Hindlimb muscle (tissue), 1 donor: ENCODE results near the gene LSMEM2. TPM values are rescaled to one million over a fixed set of nuclear protein-coding genes. Genes with fewer than 3 reads are reported as not detected.
"Not testable (repeated sequence)": the region's sequence is repeated elsewhere in the genome, so short reads cannot be mapped to it uniquely, and the experiment has no call there.

Experiments
- DNase-seq: peaks from one replicate; pipeline ENCODE4 v3.0.0-alpha.2; 2013
- polyA plus RNA-seq: library from polyadenylated mRNA; unstranded; fragments of 120-200 nt; gene quantifications from one replicate; pipeline ENCODE4 v1.2.1, GENCODE V29; 2013; ENCODE audit not compliant: insufficient read length

Gene LSMEM2
- polyA plus RNA-seq, 1 donor: 35.9 TPM

- no peak for DNase-seq
Observed at GRCh38 chr3:50266017-50266416, 12.9 kb upstream of the LSMEM2 start.

- no peak for DNase-seq
Observed at GRCh38 chr3:50266836-50267235, 12.1 kb upstream of the LSMEM2 start.

GRCh38 chr3:50267280-50267913 is 11.5 kb upstream of the LSMEM2 start:
- peak; percentile 71 for DNase-seq

- DNase-seq: no peak
Observed at GRCh38 chr3:50268276-50268675, 10.6 kb upstream of the LSMEM2 start.

GRCh38 chr3:50268703-50269451 is 10.0 kb upstream of the LSMEM2 start, which contains the start of gene SEMA3B:
Gene SEMA3B (plus strand): TSS chr3:50269147. CDS start chr3:50269241, 94 bp downstream.
- no peak for DNase-seq

- no peak for DNase-seq
Observed at GRCh38 chr3:50269460-50269859, 9.4 kb upstream of the LSMEM2 start.

GRCh38 chr3:50269977-50270413 is 8.9 kb upstream of the LSMEM2 start:
- no peak for DNase-seq

GRCh38 chr3:50270422-50271224 is 8.3 kb upstream of the LSMEM2 start:
- DNase-seq: no peak

GRCh38 chr3:50271314-50271936 is 7.5 kb upstream of the LSMEM2 start:
- no peak for DNase-seq

GRCh38 chr3:50272538-50272910 is 6.4 kb upstream of the LSMEM2 start:
- DNase-seq: not testable (repeated sequence)

GRCh38 chr3:50272911-50273688 is 5.8 kb upstream of the LSMEM2 start:
- peak; percentile 86 for DNase-seq

GRCh38 chr3:50273689-50274065 is 5.2 kb upstream of the LSMEM2 start:
- no peak for DNase-seq

GRCh38 chr3:50274371-50275104 is 4.3 kb upstream of the LSMEM2 start:
- no peak for DNase-seq

- DNase-seq: no peak
Observed at GRCh38 chr3:50275141-50275995, 3.5 kb upstream of the LSMEM2 start.

GRCh38 chr3:50275996-50276761 is 2.7 kb upstream of the LSMEM2 start:
- DNase-seq: no peak

GRCh38 chr3:50276762-50277101 is 2.2 kb upstream of the LSMEM2 start:
- DNase-seq: no peak

- DNase-seq: no peak
Observed at GRCh38 chr3:50278123-50278879, 586 bp upstream of the LSMEM2 start.

- no peak for DNase-seq
Observed at GRCh38 chr3:50279255-50280016, 549 bp downstream of the LSMEM2 start.
